ENCODE data around the gene MED27. TPM values are rescaled to one million over a fixed set of nuclear protein-coding genes. Genes with fewer than 3 reads are reported as not detected.
A peak's percentile ranks its signal among the peaks of the same experiment; 100 is the strongest.

Gene MED27
- total and polyA plus RNA-seq, 10 of the 15 experiments (the other 5 are each of a cell fraction or from before 2014, with no cell fraction given) = 20.3 to 50.3 (median 35.5) TPM

DNA sequence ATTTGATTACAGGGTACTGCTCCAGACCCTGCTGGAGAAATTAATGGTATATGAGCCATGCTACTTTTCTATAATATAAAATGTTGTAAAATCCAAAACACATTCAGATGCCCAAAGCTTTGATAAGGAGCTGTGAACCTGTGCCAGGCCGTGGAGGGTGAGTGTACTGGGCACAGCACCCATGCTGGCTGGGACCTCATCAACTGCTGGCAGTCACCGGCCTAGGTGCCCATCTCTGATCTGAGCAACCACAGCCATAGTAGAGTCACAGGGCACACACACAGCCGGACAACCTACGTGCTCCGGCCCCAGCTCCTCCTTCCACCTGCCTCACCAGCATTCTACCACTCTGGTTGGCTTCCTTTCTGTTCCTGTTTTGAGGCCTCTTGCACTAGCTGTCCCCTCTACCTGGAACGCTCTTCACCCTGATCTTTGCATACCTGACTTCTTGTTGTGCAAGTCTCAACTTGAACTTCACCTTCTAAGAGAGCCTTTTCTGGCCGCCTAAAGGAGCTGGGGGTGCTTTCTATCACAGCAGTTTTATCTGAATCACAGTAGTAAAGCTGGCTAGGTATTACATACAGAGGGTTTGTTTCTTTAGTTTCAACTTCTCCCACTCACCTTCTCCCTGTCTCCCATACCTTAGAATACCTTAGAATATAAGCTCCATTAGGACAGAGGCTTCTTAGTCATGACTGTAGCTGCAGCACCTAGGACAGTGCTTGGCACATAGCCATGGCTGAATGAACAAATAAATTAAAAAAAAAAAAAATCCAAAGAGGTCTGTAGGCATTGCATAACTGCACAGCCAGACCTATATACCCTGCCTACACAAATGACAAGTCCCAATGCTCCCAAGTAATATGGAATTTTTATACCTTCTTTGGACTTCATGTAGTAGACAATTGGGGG is 51.7 kb downstream of the MED27 start:
- POLR2A ChIA-PET = no interaction called here
- DNase-seq (ENCODE audit: low read depth, low spot score) = no peak
- peak; percentile 42; the same call in 1 of the 2 replicates for TF ChIP-seq REST (IDR thresholded peaks at IDR 0.05; ENCODE audit: low read depth, low read length)
- TF ChIP-seq CBX5 (IDR thresholded peaks at IDR 0.05; ENCODE audit: low read depth) = no peak
- FAIRE-seq = no peak
- H2AFZ ChIP-seq (ENCODE audit: control insufficient read depth, low read depth, low read length) = no peak overlapping the region
- H3K36me3 ChIP-seq (ENCODE audit: control insufficient read depth in 2 of 2, insufficient read depth in 2 of 2, low read length in 1 of 2) = no peaks in the 10 kb centered on the region
- WGBS (ENCODE audit: insufficient coverage, insufficient replicate concordance, low lambda C conversion rate, missing lambda C conversion rate) = 92% methylated on average over 7 of the region's 7 CpGs
- H3K9me3 ChIP-seq (replicated peaks; ENCODE audit: control insufficient read depth, insufficient read depth, low read length) = no peaks in the 10 kb centered on the region
- no peaks in the 10 kb centered on the region for H3K79me2 ChIP-seq (ENCODE audit: control insufficient read depth, insufficient read depth, low read length)
- no peak overlapping the region for H3K27ac ChIP-seq (ENCODE audit: control insufficient read depth, insufficient read depth)
- no peak overlapping the region for H3K9ac ChIP-seq (ENCODE audit: control insufficient read depth, insufficient read depth, low read length)
- RAD21 ChIA-PET (ENCODE audit: unreplicated experiment) = no interaction called here
- peaks cover 24% of the 10 kb centered on the region for H4K20me1 ChIP-seq (ENCODE audit: control insufficient read depth, insufficient read depth)
- no TSS peak for BruUV-seq (replicated peaks)
- no peak for ATAC-seq
- H3K27me3 ChIP-seq (replicated peaks in 1 of 2; ENCODE audit: control insufficient read depth in 2 of 2, insufficient read depth in 2 of 2, low read length in 1 of 2) = no peaks in the 10 kb centered on the region
- CTCF ChIA-PET = interaction anchor here (1.2 kb wide), 1 partner anchor 208 kb away, joined by 4 read pairs; no protein-coding TSS in a partner anchor
- intact Hi-C loops (cut with micrococcal nuclease; ENCODE audit: unreplicated experiment) (no loop called here), in situ Hi-C loops (cut with MboI) (no loop called here)
- no peak overlapping the region for H3K4me3 ChIP-seq
- SMC1A ChIA-PET (ENCODE audit: uncharacterized antibody, unreplicated experiment) = no interaction called here
- H3K4me2 ChIP-seq (ENCODE audit: control insufficient read depth, insufficient read depth) = no peak overlapping the region
- H3K4me1 ChIP-seq (ENCODE audit: control insufficient read depth, insufficient read depth, low read length) = peaks cover 15% of the 10 kb centered on the region
